GM19023 (cell line): ENCODE measurements around the gene ORM1.
"Not testable (repeated sequence)": the region's sequence is repeated elsewhere in the genome, so short reads cannot be mapped to it uniquely, and the experiment has no call there.

Experiments used
- ATAC-seq: cut with Tn5 transposase; IDR thresholded peaks from one replicate; pipeline ENCODE4 v1.9.1; 2021; ENCODE audit warnings: mild to moderate bottlenecking, moderate library complexity; ENCODE audit not compliant: unreplicated experiment

ORM1 gene

DNA sequence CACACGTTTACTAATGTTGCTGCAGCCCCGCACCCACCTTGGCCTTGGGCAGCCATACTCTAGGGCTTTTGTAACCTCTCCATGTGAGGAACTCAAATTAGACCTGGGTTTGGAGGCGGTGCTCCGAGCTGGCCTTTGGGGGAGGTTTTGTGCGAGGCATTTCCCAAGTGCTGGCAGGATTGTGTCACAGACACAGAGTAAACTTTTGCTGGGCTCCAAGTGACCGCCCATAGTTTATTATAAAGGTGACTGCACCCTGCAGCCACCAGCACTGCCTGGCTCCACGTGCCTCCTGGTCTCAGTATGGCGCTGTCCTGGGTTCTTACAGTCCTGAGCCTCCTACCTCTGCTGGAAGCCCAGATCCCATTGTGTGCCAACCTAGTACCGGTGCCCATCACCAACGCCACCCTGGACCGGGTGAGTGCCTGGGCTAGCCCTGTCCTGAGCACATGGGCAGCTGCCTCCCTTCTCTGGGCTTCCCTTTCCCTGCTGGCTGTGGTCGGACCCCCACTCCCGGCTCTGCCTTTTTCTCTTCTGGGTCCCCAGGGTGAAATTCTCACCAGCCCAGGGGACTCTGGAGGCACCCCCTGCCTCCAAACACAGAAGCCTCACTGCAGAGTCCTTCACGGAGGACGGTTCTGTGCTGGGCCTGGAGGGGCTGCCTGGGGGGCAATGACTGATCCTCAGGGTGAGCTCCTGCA, at the start of gene ORM1:
Gene ORM1, plus strand, starts transcription at position 268 of the 701 bp plus-strand sequence. Its CDS starts 36 bp downstream, at position 304.
- ATAC-seq = not testable (repeated sequence)

DNA sequence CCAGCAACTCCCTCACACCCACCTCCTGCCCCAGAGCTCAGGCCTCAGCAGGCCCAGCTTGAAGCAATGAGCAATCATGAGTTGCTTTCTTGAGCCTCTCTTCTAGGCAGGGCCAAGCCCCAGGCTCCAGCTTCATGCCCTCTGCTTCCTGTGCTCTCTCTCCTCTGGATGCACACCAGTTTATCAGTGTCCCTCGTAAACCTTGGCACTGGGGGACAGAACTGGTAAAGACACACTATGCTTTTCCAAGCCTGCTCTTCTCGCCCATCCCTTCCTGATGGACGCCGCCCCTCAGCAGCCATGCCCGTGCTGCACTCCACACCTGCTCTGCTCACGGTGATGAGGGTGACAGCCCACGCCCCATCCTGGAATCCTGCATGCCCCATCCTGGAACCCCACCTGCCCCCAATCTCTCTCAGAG, 49.4 kb upstream of the ORM1 start:
- no peak for ATAC-seq

GRCh38 chr9:114274217-114274616, 48.7 kb upstream of the ORM1 start:
- no peak for ATAC-seq

DNA sequence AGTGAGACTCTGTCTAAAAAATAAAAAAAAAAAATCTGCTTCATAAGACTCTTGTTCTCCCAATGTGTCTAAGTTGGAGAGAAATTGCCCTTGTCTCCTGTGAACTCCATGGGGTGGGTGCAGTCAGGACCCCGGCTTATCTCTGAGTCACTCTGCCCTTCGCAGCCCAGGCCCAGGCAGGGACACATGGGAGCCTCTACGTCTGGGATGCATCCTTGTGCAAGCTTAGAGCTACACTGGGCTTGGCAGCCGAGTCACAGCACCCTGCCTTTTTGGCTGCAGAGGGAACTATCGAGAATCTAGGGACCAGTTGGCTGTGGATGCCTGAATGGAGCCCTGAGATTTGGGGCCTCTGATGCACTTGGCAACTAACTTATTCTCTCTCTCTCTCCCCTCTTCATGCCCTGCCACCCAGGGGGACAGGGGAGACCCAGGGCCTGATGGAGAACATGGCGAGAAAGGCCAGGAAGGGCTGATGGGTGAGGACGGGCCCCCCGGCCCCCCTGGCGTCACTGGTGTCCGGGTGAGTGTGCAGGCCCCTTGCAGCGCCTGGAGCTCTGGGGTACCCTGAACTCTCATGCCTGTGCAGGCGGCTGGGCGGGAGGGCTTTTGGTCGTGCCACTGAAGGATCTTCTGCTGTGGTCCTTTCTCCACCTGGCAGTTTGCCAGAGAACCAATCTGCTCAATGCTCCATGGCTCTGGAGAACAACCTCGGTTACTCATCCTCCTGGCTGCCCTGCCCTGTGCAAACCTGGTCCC, 47.5 kb upstream of the ORM1 start:
- no peak for ATAC-seq

DNA sequence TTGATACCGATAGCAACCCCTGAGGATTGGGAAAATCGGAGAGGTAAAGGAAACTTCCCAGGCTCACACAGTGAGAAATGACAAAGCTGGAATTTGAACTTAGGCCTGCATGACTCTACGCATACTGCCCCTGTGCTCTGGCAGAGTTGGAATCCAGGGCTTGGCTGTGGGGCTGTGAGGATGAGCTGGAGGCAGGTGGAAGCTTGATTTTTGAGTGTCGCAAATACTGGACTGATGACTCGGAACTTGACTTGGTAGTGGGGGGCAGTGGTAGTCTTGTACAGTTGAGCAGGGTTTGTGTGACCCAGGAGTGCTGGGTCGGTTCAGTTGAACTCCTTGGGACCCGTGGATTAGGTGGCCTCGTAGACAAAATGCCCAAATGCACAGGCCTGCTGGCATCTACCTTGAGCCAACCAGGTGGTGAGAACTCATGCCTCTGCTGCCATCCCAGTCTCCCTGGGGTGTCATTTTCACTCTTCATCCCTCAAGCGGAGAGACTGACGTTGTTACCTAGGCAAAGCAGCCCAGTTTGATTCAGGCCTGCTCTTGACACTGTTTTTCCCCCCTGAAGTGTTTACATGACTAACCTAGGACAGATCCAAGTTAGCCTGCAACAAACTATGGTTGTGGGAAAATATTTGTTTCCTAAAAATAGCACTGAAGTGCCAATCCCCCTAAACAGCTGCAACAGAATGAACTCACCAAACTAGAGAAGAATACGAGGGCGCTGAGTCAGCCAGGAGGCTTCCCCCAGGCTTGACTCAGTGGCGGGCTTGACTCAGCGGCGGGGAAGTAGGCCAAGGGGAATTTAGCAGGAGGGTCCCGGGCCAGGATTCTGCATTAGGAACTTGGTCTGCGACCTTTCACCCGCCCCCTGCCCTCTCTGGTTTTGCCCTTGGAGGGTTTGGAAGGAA, 45.7 kb upstream of the ORM1 start:
- ATAC-seq = no peak

DNA sequence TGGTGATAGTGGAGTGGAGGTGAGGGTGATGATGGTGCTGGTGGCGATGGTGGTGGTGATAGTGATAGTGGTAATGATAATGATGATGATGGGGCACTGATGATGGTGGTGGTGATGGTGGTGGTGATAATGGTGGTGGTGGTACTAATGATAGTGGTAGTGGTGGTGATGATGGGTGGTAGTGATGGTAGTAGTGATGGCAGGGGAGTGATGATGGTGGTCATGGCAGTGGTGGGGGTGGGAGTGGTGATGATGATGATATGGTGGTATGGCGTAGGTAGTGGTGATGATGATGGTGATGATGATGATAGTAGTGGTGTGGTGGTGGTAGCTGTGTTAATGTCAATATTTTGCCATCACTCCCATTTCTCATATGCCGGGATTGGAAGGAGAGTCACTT, 44.5 kb upstream of the ORM1 start:
- no peak for ATAC-seq

- no peak for ATAC-seq
Observed at GRCh38 chr9:114278881-114279570, 43.9 kb upstream of the ORM1 start.

DNA sequence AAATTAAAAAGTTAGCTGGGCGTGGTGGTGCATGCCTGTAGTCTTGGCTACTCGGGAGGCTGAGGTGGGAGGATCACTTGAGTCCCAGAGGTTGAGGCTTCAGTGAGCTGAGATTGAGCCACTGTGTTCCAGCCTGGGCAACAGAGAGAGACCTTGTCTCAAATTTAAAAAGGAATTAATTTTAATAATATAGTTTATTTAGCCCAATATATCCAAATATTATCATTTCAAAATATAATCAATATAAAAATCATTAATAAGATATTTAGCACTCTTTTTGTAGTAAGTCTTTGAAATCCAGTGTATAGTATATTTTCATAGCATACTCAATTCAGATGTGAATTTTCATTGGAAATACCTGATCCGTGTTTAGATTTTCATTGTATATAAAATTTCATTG, 43.2 kb upstream of the ORM1 start:
- ATAC-seq = no peak

GRCh38 chr9:114280636-114281472, 42.0 kb upstream of the ORM1 start:
- no peak for ATAC-seq

DNA sequence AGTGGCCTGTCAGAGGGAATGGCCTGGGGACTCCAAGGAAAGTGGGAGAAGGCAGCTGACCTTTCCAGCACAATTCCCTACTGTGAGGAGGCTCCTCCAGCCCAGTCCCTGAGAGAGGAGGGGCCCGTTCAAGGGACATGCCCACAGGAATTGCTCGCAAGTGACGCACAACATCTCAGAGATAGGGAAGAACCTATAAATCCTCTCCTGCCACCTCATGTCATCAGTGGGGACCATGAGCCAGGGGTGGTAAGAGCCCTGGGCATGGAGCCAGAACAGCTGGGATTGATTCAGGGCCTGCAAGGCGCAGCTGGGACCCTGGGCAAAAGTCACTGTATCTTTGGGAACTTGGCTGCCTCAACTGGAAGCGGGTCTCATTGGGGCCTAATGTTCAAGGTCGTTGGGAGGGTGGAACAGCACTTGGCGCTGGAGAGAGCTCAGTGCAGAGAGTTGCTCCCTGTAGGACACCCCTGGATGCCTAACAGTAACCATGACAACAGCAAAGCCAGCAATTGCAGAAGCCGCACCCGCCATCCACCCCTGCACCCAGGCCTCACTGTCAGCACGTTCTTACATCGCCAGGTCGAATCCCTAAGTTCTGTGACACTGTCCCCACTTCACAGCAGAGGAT, 41.3 kb upstream of the ORM1 start:
- no peak for ATAC-seq

- ATAC-seq = no peak
Observed at GRCh38 chr9:114282104-114282485, 40.8 kb upstream of the ORM1 start.

- no peak for ATAC-seq
Observed at GRCh38 chr9:114282507-114282906, 40.4 kb upstream of the ORM1 start.

DNA sequence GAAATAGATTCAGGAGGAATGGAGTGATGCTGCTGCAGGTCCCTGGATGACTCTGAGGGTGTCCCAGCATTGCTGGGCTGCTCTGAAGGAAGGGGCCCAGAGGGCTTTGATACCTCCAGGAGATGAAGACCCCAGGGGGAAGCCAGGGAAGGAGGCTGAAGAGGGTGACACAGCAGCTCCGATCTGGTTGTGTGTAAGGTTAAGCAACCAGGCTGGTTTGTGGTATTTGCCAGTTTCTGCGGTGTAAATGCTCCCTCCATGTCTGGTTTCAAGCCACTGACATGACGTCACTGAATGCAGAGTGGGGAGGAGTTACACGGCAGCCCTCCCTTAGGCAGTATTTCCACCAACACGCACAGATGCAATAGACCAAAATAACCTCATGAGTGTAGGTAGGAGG, 40.0 kb upstream of the ORM1 start:
- ATAC-seq = no peak

DNA sequence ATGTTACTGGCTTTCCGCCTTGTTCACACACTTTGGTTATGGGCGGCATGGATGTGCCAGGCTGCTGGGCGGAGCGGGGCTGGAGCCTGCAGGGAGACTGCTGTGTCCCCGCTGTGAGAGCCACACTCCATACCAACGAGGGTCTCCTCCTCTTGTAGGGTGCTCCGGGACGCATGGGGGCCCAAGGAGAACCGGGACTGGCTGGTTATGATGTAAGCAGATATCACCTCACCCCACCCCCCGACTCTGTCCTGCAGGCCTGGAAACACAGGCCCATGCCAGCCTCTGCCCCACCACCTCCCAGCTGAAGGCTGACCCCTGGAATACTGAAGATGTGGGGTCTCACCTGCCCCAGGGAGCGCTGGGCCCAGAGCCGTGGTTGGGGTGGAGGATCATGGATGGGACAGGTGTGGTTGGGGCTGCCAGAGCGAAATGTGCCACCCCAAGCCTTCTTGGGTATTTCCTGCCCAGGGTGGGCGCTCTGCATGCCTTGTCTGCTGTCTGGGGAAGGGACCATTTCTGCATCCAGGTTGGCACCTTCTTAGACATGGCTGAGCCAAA, 39.3 kb upstream of the ORM1 start:
- ATAC-seq = no peak

GRCh38 chr9:114284316-114285060, 38.4 kb upstream of the ORM1 start:
- ATAC-seq = no peak

DNA sequence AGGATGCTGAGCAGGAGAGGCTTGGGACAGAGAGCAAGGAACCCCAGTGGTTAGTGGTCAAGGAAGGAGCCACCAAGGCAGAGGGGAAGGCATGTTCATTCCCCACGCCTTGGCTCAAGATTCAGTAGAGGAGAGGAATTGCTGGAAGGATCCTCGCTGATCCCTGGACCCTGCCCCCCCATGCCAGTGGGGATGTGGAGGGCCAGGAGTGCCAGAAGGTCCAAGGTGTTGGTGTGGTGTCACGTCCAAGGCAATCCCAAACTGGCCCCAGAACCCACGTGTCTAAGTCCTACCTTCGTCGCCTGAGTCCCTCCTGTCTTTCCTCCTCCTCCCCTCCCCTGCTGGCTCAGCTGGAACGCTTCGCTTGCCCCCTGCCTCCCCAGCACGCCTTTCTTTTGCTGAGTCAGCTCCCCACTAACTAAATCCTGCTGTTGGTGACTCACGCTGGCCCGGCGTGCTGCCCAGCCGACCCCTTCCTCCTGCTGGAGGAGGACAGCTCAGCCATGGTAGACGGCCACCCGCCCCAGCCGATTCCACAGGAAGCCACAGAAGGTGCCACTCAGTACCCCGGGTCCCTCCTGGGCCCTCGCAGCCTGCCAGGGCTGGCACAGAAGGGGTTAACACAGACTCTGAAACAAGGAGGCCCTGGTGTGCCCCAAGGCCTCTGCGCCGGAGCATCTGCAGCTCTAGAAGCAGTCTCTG, 37.6 kb upstream of the ORM1 start:
- ATAC-seq = no peak

- no peak for ATAC-seq
Observed at GRCh38 chr9:114286146-114286679, 36.7 kb upstream of the ORM1 start.
